DMS79 treated with DMSO at 0.1 percent for 48 hours (cell line): ENCODE measurements around the gene PEX1.
"Not testable (repeated sequence)": the region's sequence is repeated elsewhere in the genome, so short reads cannot be mapped to it uniquely, and the experiment has no call there.

Experiments
- DNase-seq: peaks from one replicate; lab custom pipeline; 2025; lab: John Stamatoyannopoulos, UW

Gene PEX1

DNA sequence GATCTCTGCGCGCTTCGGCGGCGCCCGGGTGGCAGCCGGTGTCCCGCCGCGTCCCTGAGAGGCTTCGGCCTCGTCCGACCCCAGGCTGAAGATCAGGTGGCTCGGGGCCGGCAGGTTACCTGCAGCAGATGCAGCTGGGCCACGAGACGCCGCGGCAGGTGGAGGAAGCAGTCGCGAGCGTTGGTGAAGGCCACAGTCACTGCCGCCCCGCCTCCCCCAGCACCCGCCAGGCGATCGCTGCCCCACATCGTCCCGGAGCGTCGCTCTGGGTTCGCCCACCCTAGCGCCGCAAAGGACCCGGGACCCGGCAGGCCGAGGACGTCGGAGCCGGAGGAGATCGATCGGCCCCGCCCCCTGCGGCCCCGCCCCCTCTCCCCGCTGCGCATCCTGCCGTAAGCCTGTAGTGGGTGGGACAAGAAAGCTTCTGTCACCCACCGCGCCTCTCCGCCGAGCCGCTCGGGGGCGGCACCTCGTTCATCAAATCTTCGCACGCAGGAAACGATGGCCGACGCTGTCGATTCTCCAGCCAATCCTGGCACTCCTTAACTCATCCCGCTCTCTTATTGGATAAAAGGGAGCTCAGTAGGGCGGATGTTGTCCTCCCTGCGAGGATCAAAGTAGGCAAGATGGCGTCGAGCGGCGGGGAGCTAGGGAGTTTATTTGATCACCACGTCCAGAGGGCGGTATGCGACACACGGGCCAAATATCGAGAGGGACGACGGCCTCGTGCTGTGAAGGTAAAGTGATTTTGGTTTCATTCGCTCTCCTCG, at the start of gene PEX1, which contains the start of gene RBM48:
Gene PEX1 (minus strand): TSS at position 333 of the 770 bp plus-strand sequence. CDS start 85 bp downstream, at position 248.
Gene RBM48 (plus strand): TSS at position 608 of the 770 bp plus-strand sequence. CDS start 19 bp downstream, at position 627.
- peak; percentile 98 for DNase-seq

DNA sequence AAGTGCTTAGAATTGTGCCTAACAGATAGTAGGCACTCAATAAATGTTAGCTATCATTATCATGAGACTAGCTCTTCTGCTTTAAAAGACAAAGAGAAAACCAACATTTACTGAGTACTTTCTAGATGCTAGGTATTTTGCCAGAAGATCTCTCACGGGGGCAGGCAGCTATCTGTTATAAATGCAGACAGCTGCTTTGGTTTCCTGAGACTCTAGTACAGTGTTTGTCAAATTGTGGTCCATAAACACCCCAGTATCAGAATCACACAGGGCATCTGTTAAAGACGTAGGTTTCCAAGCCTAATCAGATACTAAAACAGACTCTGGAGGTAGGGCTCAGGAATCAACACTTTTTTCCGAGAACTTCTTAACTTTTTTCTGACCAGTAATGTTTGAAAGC, 48.0 kb upstream of the PEX1 start:
- no peak for DNase-seq

DNA sequence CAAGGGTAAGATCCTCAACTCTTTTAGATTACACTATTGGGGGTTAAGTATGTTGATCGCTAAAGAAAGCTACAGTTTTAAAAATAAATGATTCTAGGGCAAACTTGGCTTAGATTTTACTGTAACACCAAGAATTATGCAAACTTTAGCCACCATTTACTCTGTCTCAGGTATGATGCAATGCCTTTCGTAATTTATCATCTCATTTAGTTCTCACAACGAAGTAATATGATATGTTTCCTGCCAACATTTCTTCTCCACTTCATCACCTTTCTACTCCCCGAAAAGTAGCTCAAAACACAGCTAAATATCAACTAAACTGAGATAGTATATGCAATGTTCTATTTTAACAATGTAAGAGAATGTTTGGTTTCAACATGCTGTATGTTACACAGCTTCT, 40.8 kb upstream of the PEX1 start:
- no peak for DNase-seq

DNA sequence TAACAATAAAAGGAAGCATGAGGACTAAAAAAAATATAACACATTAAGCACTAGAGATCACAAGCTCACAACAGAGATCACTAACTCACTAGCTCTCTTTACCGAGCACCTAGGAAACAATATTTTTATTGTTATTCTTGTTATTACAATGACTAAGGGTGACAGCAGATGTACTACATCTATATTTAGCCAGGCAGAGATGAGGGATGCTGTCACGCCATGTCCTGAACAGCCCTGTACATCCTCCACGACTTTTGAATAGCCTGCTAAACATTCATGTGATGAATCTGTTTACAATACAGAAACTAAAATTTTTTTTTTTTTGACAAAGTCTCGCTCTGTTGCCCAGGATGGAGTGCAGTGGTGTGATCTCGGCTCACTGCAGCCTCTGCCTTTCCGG, 39.1 kb upstream of the PEX1 start:
- DNase-seq = no peak

DNA sequence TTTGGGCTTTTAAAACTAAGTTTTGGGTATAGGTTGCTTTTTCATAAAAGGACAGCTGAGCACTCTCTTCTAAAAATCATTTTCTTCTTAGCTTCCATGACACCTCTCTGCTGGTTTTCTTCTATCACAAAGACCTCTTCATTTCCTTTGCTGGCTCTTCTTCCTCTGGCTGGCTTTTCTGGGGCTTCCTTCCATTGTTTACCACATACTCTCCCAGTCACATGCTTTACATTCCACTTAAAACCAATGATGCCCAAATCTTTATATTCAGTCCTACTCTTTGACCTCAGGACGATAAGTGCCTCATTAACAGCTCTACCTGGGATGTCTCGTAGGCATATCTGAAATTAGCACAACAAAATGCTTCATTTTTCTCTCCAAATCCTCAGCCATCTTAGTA, 35.0 kb upstream of the PEX1 start:
- no peak for DNase-seq

DNA sequence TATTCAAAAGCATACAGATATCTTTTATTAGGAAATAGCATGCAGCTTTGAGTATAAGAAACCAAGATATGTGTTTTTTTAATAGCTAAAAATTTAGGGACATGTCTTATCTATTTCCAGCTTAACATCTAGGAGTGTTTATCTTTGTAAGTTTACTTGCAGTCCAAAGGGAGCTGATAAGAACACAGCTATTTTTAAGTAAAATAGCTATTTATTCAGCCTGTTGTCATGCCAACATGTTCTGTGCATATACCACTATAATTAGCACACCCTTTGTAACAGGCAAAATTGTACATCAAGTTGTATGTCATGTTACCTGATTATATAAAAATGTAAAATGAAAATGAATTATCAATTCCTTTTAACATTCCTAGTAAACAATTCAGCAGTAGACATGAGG, 32.3 kb upstream of the PEX1 start:
- DNase-seq = no peak

- no peak for DNase-seq
Observed at GRCh38 chr7:92557808-92558362, 29.6 kb upstream of the PEX1 start.

DNA sequence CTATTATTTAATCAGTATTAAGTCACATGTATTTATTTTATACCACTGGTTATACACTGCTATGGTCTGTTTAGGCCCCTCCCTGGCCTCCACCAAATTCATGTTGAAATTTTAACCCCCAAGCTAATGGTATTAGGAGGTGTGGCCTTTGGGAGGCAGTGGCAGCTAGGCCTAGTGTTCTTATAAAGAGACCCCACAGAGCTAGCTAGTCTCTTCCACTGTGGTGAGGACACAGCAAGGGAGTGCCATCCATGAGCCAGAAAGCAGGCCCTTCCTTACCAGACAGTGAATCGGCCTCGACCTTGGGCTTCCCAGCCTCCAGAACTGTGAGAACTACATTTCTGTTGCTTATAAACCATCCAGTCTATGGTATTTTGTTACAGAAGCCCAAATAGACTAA, 28.9 kb upstream of the PEX1 start:
- DNase-seq = no peak

DNA sequence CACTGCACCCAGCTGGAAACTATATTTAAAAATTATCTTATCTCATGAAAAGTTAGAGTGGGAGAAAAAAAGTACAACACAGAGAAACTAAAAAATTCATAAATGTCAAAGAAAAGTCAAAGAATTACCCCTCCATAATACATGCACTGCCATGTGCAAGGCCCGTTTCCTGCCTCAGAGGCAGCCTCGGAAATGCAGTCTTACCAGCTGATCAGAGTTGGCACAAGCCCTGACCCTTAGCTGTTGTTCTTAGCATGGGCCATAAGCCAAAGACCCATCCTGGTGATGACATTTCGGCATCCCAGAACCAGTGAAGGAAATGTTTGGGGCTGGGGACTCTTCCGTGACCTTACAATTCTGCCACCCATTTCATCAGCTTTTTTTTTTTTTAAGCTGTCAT, 21.9 kb upstream of the PEX1 start:
- DNase-seq = no peak

DNA sequence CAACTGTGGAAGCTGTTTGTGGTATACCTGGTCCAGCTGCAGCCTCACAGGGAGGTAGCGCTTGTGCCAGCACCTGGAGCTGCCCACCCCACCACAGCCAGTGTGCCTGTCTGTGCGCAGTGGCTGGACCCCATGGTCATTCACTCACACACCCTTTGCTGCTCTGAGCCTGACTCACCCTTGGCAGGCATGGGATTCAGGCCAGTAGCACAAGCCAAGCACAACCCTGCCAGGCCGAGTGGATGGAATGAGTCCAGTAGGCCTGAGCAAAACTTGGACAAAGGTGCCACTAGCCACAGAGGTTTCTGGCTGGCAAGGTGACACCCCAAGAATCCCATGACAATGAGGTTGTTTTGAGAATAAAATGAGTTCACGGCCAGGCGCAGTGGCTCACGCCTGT, 19.3 kb upstream of the PEX1 start:
- no peak for DNase-seq

- peak; percentile 29 for DNase-seq
Observed at GRCh38 chr7:92546856-92547497, 18.7 kb upstream of the PEX1 start.

GRCh38 chr7:92545116-92545515, 16.8 kb upstream of the PEX1 start:
- not testable (repeated sequence) for DNase-seq

- DNase-seq = not testable (repeated sequence)
Observed at GRCh38 chr7:92543542-92543941, 15.2 kb upstream of the PEX1 start.

DNA sequence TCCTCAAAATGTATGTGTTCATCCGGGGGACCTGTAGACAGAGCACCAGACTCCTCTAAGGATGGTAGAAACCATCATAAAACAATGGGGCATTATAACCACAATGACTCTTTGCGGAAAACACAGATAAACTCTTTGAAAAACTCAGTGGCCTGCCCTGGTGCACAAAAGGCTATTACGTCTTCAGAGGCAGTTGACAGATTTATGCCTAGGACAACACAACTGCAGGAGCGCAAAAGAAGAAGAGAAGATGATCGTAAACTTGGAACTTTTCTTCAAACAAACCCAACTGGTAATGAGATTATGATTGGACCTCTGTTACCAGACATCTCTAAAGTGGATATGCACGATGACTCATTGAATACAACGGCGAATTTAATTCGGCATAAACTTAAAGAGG, 6.3 kb upstream of the PEX1 start:
- DNase-seq = no peak

- DNase-seq = peak; percentile 69
Observed at GRCh38 chr7:92528958-92529264, 591 bp upstream of the PEX1 start.

DNA sequence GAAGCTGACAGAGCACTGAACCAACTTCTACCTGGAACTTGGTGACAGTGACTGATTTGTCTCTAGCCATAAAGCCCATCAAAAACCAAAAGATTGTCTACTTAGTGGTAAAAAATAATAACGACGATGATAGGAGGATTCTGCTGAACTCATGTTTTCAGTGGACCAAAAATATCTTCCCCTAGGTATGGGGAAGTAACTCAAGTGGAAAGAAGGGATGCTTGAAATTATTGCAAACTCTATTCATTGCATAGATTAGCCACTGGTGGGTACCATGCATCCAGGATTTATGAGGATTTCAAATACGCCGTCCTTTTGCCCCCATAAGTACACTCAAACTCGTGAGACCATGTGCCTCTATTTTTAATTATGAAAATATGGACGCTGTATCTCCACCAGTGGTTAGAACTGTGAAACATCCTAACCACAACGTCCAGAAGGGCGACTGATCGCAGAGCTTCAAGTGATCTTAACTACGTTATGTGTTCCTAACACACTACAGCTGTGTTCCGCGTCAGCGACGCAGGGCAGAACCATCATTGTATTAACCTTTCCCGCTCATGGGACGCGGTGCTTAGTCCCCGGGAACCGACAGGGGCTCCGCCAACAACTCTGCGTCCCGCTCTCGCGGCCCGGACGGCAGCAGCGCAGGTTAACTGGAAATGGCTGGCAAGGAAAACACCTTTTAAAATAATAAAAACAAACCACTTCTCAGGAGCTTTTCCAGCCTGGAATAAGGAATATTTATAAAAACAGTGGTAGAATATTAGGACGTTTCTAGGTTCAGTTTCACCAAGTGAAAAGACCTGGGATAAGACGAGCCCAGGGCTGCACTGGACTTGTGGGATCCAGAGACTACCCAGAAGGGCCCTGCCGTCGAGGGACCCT, 776 bp downstream of the PEX1 start:
- DNase-seq = peak; percentile 34

- no peak for DNase-seq
Observed at GRCh38 chr7:92523110-92523509, 5.2 kb downstream of the PEX1 start.

GRCh38 chr7:92520024-92520423, 8.3 kb downstream of the PEX1 start:
- DNase-seq = no peak

DNA sequence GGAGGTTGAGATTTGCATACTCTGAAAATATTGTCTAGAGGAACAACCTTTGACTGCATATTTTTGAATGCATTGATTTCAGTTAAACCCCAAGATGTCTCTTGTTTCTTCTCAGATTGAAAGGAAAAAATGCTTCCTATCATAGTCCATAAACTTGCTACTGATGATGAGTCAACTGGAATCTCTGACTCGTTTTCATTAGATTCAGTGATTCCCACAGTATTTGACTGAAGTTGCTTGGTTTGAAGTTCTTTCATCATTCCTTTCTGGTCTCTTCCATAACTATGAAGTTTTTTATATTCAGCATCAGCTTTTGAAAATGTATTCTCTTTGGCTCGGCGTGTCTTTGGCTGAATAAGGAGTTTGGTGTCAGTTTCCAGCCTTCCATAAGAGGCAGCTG, 10.7 kb downstream of the PEX1 start:
- no peak for DNase-seq

GRCh38 chr7:92513167-92513902, 15.0 kb downstream of the PEX1 start:
- no peak for DNase-seq

- DNase-seq = no peak
Observed at GRCh38 chr7:92508946-92509345, 19.4 kb downstream of the PEX1 start.

DNA sequence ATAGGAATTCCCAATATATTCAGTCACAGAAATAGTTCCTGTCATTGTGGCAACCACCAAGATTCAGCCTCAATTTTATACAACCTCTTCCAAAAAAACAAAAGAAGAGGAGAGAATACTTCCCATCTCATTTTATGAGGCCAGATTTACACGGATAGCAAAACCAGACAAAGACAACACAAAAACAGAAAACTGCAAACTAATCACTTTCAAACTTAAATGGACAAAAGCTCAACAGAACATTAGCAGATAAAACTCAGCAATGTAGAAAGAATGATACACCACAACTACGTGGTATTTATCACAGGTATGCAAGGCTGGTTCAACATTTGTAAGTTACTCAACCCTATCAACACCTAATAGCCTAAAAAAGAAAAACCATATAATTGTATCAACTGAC, 22.0 kb downstream of the PEX1 start:
- no peak for DNase-seq
